Subcutaneous abdominal adipose tissue (tissue), 5 donors: Measurements from ENCODE around the gene UBE2D3.

Source experiments
- H3K27ac ChIP-seq: one replicate; pipeline ENCODE4 v1.7.0; 2013; ENCODE audit warnings: low read depth, mild to moderate bottlenecking, inconsistent platforms, low read length, moderate library complexity
- H3K27me3 ChIP-seq, 5 donors: one replicate each; pipeline ENCODE4 v1.7.0; 2013; ENCODE audit warnings: low read length in 5 of 5, inconsistent platforms in 1 of 5; ENCODE audit not compliant: control insufficient read depth in 5 of 5, insufficient read depth in 4 of 5
- H3K36me3 ChIP-seq, 5 donors: one replicate each; pipeline ENCODE4 v1.7.0; 2013; ENCODE audit warnings: low read length in 5 of 5; ENCODE audit not compliant: control insufficient read depth in 5 of 5, insufficient read depth in 5 of 5
- H3K4me1 ChIP-seq, 5 donors: one replicate each; pipeline ENCODE4 v1.7.0; 2013; ENCODE audit warnings: low read length in 5 of 5, mild to moderate bottlenecking in 3 of 5, moderate library complexity in 1 of 5; ENCODE audit not compliant: control insufficient read depth in 5 of 5, insufficient read depth in 5 of 5
- H3K4me3 ChIP-seq, 5 donors: one replicate each; pipeline ENCODE4 v1.7.0; 2013; ENCODE audit warnings: low read length in 5 of 5, low read depth in 1 of 5
- H3K9ac ChIP-seq, 5 donors: one replicate each; pipeline ENCODE4 v1.7.0; 2013; ENCODE audit warnings: low read length in 5 of 5, mild to moderate bottlenecking in 4 of 5, moderate library complexity in 3 of 5
- H3K9me3 ChIP-seq, 5 donors: one replicate each; pipeline ENCODE4 v1.7.0; 2013; ENCODE audit warnings: low read length in 5 of 5; ENCODE audit not compliant: control insufficient read depth in 5 of 5
- donor health status: healthy.
- donor health status: healthy.
- donor health status: healthy.
- donor health status: healthy.
- donor health status: healthy.

UBE2D3 gene

DNA sequence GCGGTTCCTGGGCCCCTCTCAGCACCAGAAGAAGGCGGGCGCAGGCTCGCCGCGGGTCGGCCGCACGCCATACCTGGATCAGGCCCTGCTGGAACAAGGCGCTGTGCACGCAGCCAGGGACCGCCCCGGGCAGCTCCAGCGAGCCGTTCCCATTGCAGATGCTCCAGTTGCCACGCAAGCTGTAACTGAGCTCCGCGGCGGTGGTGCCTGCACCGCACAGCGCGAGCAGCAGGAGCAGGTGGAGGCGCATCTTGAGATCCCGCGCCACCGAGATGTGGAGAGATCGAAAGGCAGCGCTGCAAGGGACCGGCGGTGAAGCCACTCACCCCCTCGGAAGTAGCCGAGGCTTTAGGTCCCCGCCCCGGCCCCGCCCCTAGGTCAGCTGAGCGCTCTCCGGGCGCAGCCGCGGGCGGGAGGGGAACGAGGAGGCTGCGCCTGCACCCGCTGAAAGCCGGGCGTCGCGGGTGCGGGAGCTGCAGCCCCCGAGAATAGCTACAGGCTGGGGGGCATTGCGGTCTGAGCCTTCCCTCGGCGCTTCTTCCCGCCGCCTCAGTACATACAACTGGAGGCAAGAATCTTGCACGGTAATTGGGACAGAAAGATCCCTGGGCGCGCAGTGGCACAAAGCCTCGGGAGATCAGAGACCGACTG, 66.6 kb downstream of the UBE2D3 start, which contains the start of gene MANBA:
MANBA (minus strand) TSS at position 324 of the 651 bp plus-strand sequence; CDS start at position 250, 74 bp downstream.
- Histone ChIP-seq H3K9ac (peak within 1 kb of the TSS; percentile 65 to 83 (median 75)), H3K4me3 (peak within 1 kb of the TSS; percentile 89 to 99 (median 99)), H3K27ac (peak within 1 kb of the TSS; percentile 38), H3K27me3 (no peaks in the 10 kb centered on the region), H3K36me3 (no peaks in the 10 kb centered on the region), H3K9me3 (no peaks in the 10 kb centered on the region), H3K4me1 (peaks cover 0 to 24% (median 20%) of the 10 kb centered on the region in 5 donors)

DNA sequence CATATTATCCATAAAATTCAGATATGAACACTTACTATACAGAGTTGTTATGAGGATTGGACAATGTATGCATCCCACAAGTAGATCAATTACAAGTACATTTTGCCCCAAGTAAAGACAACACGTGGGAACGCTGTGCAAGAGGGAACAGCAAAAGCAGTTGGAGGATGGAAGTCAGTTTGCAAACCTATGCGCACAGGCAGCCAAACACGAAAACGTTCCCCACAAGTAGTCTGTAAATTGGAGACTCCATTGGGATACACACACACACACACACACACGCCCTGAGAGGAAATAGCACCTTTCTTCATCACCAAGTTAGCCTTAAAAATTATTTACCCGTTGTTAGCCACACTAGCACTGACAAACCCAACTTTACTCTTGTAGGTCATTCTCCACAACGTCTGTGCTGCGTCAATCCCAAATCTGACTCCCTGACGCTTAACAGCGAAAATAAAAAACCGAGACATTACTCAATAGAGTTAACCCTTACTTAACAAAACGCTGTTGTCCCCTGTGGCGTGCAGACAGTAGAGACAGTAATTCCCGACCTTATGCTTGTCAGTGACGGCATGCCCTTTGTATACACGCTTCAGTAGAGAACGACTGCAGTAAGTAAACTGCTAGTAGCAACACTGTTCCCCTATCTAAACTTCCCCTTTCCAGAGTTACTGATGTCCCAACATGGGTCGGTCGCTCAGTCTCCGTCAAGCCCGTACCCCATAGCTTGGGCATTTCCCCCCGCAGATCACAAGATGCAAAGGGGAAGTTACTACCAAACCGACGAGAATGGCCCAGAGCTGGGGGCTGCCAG, 67.3 kb downstream of the UBE2D3 start:
- peak overlapping the region; percentile 38 for H3K27ac ChIP-seq
- H3K36me3 ChIP-seq: no peaks in the 10 kb centered on the region
- H3K27me3 ChIP-seq: no peaks in the 10 kb centered on the region
- no peaks in the 10 kb centered on the region for H3K9me3 ChIP-seq
- peak overlapping the region; percentile 65 to 83 (median 75) for H3K9ac ChIP-seq
- H3K4me3 ChIP-seq: peak overlapping the region; percentile 89 to 99 (median 99)
- peaks cover 0 to 24% (median 20%) of the 10 kb centered on the region in 5 donors for H3K4me1 ChIP-seq

- Histone ChIP-seq H3K9ac (no peak overlapping the region), H3K9me3 (no peaks in the 10 kb centered on the region), H3K27me3 (no peaks in the 10 kb centered on the region), H3K4me3 (no peak overlapping the region), H3K27ac (no peak overlapping the region), H3K4me1 (peaks cover 0 to 24% (median 20%) of the 10 kb centered on the region in 5 donors), H3K36me3 (no peaks in the 10 kb centered on the region)
Observed at GRCh38 chr4:102758241-102759160, 68.8 kb downstream of the UBE2D3 start.

GRCh38 chr4:102757681-102758080, 69.7 kb downstream of the UBE2D3 start:
- Histone ChIP-seq H3K27me3 (no peaks in the 10 kb centered on the region), H3K9ac (no peak overlapping the region), H3K36me3 (no peaks in the 10 kb centered on the region), H3K27ac (no peak overlapping the region), H3K9me3 (no peaks in the 10 kb centered on the region), H3K4me1 (peaks cover 0 to 24% (median 20%) of the 10 kb centered on the region in 5 donors), H3K4me3 (no peak overlapping the region)

GRCh38 chr4:102754044-102754443, 73.3 kb downstream of the UBE2D3 start:
- H3K4me1 ChIP-seq: peaks cover 0 to 3% (median 0%) of the 10 kb centered on the region in 5 donors
- peaks cover 0 to 4% (median 0%) of the 10 kb centered on the region in 5 donors for H3K36me3 ChIP-seq
- no peak overlapping the region for H3K27ac ChIP-seq
- H3K27me3 ChIP-seq: no peaks in the 10 kb centered on the region
- H3K4me3 ChIP-seq: no peak overlapping the region
- H3K9ac ChIP-seq: no peak overlapping the region
- H3K9me3 ChIP-seq: no peaks in the 10 kb centered on the region

DNA sequence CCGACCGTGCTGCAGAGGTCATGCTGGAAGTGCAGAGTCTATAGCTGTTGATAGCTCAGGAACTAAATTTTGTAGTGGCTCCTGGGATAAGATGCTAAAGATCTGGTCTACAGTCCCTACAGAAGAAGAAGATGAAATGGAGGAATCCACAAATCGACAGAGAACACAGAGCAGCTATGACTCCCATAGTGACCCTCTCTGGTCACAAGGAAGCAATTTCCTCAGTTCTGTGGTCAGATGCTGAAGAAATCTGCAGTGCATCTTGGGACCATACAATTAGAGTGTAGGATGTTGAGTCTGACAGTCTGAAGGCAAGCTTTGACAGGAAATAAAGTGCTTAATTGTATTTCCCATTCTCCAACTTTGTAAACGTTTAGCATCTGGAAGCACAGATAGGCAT, 75.4 kb downstream of the UBE2D3 start:
- Histone ChIP-seq H3K9ac (no peak overlapping the region), H3K4me1 (no peaks in the 10 kb centered on the region), H3K4me3 (no peak overlapping the region), H3K9me3 (no peaks in the 10 kb centered on the region), H3K27ac (no peak overlapping the region), H3K36me3 (peaks cover 0 to 7% (median 5%) of the 10 kb centered on the region in 5 donors), H3K27me3 (no peaks in the 10 kb centered on the region)
